HepG2 (cell line): Measurements from ENCODE around the gene GRAMD1B.
A peak's percentile ranks its signal among the peaks of the same experiment; 100 is the strongest.

Experiments
- CTCF ChIP-seq: sonication (generic); formaldehyde crosslinking; IDR thresholded peaks from 2 replicates; pipeline ENCODE4 v1.5.0; 2020; ENCODE audit warnings: mild to moderate bottlenecking, missing genetic modification reagents, moderate library complexity
- RBAK ChIP-seq: sonication (generic); formaldehyde crosslinking; IDR thresholded peaks from 2 replicates; pipeline ENCODE4 v1.5.1; 2020; ENCODE audit warnings: mild to moderate bottlenecking, missing genetic modification reagents
- SNRNP70 ChIP-seq: fragments of 200-400 bp; formaldehyde crosslinking; IDR thresholded peaks from 2 replicates; pipeline ENCODE4 v1.6.1; 2017; ENCODE audit warnings: mild to moderate bottlenecking, low read depth, low read length, moderate library complexity
- ZBTB8A ChIP-seq: sonication (generic); formaldehyde crosslinking; IDR thresholded peaks from 2 replicates; pipeline ENCODE4 v1.4.0; 2020; ENCODE audit warnings: mild to moderate bottlenecking, low read depth, missing genetic modification reagents, borderline replicate concordance
- ZNF143 ChIP-seq: sonication (generic); formaldehyde crosslinking; IDR thresholded peaks from 2 replicates; pipeline ENCODE4 v1.4.0; 2020; ENCODE audit warnings: missing genetic modification reagents
- ZNF407 ChIP-seq: sonication (generic); formaldehyde crosslinking; IDR thresholded peaks from one replicate; pipeline ENCODE4 v1.5.1; 2020; ENCODE audit warnings: mild to moderate bottlenecking, missing genetic modification reagents; ENCODE audit errors: not compliant biosample characterization
- ZNF431 ChIP-seq: sonication (generic); formaldehyde crosslinking; IDR thresholded peaks from 2 replicates; pipeline ENCODE4 v1.9.0; 2022; ENCODE audit warnings: missing genetic modification reagents, low read depth, mild to moderate bottlenecking, borderline replicate concordance

GRCh38 chr11:123580557-123581275, 150.6 kb downstream of the GRAMD1B start:
- TF ChIP-seq ZNF407, result no peak
- no peak for TF ChIP-seq RBAK (CRISPR knock-in tag)
- peak; percentile 89 for TF ChIP-seq CTCF
- TF ChIP-seq ZBTB8A, result no peak
- TF ChIP-seq SNRNP70, result no peak
- no peak for TF ChIP-seq ZNF143 (CRISPR knock-in tag)
- no peak for TF ChIP-seq ZNF431
